GM18873 (cell line): ENCODE measurements around the gene SOBP.
A peak's percentile ranks its signal among the peaks of the same experiment; 100 is the strongest.

Experiments
- ATAC-seq: cut with Tn5 transposase; IDR thresholded peaks from one replicate; pipeline ENCODE4 v1.9.1; 2021; ENCODE audit warnings: mild to moderate bottlenecking, moderate library complexity, moderate number of reproducible peaks; ENCODE audit not compliant: unreplicated experiment, low FRiP score

SOBP gene

DNA sequence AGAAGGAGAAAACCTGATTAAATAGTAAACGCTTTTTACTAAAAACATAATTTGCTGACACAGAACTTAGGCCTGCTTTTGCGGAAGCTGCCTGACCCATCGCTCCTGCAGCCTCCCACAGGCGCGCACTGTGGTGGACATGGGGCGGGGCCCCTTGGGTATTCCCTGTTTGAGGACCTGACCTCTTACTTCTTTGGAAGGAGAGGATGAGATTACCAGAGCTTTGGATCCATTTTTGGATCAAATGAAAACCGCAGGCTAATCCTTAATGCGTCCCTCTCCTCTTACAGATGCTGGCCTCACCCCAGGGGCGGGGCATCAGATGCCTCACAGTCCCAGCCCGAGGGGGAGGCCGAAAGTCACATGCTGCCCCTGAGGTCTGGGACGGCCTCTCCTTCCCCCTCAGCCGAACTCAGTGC is 183.2 kb downstream of the SOBP start:
- no peak for ATAC-seq

GRCh38 chr6:107674995-107675738 is 185.2 kb downstream of the SOBP start:
- peak; percentile 74 for ATAC-seq

- no peak for ATAC-seq
Observed at GRCh38 chr6:107676042-107676441, 186.1 kb downstream of the SOBP start.

DNA sequence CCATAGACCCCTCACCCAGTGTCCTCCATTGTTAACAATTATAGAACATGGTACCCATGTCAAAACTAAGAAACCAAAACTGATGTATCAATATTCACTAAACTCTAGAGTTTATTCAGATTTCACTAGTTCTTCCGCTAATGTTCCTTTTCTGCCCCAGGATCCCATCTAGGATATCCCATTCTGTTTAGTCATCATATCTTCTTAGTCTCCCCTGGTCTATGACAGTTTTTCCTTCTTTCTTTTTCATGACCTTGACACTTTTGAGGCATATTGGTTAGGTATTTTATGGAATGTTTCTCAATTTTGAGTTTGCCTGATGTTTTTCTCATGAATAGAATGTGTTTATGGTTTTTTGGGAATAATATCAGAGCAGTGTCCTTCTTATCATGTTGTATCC is 187.5 kb downstream of the SOBP start:
- ATAC-seq = no peak

DNA sequence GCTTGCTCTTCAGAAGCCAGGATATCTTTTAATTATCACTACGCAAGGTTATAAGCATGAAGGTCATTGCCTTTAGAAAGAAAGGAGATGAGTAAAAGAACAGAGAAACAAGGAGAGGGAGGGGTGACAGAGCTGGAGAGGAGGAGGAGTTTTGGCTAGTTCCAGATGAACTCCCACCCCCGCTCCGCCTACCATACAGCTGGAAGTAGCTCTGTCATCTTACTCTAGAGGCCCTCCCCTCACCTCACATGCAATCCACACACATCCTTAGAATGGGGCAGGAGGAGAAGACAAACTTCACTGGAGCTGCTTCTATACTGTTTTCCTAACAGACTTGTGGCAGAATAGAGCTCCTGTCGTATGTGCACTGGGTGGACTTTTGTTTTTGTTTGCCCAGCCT is 189.5 kb downstream of the SOBP start:
- ATAC-seq = no peak

GRCh38 chr6:107682721-107683120 is 192.8 kb downstream of the SOBP start:
- no peak for ATAC-seq

DNA sequence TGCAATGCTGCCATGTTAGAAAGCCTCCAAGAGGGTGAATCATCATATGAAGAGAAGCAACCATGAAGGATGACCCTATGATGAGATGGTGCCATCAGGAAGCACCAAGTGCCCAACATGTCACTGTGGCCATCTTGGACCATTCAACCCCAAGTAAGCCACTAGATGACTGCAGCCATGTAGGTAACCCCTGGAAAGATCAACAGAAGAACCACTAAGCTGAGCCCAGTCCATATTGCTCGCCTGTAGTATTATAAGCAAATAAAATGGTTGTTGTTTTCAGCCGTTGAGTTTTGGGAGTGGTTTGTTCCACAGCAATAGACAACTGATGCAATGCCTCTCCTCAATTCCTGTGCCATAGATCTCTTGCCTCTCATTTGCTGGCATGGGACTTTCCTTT is 193.3 kb downstream of the SOBP start:
- no peak for ATAC-seq

- ATAC-seq = no peak
Observed at GRCh38 chr6:107684996-107685395, 195.1 kb downstream of the SOBP start.

DNA sequence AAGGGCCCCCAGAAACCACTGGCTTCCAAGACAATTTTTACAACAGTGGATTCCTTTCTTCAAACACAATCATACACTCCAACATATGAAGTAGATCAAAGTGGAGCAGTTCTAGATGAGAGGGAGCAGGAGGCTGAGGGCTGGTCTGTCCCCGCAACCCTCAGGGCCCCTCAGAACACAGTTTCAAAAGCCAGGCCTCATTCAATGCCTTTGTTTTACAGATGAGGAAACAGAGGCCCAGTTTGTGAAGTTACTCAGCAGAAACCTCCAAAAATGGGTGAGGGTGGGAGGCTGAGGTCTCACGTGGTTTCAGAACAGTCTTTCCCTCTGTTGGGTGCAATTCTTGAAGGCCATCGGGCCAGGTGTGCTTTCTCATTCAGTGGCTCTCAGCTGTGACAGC is 199.3 kb downstream of the SOBP start:
- ATAC-seq = no peak

DNA sequence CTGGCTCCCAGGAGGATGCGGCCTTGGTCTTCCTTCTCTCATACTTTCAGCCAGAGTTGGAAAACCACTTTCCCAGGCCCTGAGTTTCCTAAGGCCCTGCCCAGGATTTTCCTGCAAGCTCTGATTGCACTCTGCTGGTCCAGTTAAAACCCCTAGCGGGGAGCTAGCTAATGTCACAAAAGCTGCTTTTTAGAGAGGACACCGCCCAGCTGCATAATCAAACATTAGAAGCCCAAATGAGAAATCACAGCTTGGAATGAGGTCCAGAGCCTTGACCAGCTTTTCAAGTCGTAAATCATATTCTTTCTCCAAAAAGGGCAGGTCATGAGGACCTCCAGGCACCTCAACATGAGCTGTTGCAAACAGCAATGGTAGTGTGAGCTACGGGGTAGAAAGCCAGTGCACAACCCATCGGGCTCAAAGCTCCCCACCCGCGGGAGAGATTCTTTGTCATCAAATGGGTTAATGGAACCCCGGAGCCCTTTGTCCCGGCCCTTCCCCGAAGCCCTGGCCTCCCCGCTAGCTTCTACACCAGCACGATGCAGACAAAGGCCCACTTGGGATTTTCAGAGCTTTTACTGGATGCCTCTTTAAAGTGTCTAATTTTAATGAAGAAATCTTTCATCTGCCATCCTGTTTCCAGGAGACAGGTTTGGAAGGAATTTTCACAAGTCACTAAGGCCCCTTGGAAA is 200.2 kb downstream of the SOBP start:
- ATAC-seq = no peak

GRCh38 chr6:107690643-107691061 is 200.7 kb downstream of the SOBP start:
- ATAC-seq = no peak

- ATAC-seq = no peak
Observed at GRCh38 chr6:107691062-107691751, 201.3 kb downstream of the SOBP start.

- ATAC-seq = no peak
Observed at GRCh38 chr6:107692351-107692750, 202.4 kb downstream of the SOBP start.

- no peak for ATAC-seq
Observed at GRCh38 chr6:107695061-107695720, 205.3 kb downstream of the SOBP start.

DNA sequence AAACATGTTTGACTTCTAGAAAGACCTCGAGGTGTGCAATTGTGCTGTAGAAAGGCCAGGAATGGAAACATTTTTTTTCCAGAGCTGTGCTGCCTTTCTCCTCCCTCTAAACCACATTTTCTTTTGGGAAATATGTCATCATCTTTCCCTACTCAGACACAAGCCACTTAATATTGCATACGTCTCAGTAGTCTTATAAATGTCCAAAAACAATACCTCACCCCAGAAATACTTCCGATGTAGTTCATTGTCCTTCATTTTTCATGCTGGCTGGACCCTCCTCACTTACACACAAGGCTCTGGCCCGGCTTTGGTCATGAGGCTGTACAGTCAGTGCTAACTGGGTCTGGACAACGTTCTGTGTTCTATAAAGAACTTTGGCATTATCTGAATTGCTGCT is 207.8 kb downstream of the SOBP start:
- no peak for ATAC-seq

DNA sequence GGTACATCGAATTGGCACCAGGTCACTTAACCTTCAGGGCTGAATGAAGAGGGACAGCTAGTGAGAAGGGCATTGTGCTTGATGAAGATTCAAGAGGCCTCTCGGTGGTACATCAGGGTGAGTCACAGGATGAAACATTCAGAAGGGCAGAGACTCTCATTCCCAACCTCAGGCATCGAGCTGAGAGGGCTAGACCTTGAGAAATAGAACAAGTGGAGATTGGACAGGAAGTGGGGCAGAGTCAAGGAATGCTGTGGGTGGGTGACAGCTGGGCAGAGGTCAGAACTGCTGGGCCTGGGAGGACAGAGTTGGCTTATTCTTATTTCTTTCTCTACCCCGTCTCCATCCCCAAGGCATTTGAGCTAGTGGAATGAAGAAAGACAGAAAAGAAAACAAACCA is 208.2 kb downstream of the SOBP start:
- ATAC-seq = no peak

DNA sequence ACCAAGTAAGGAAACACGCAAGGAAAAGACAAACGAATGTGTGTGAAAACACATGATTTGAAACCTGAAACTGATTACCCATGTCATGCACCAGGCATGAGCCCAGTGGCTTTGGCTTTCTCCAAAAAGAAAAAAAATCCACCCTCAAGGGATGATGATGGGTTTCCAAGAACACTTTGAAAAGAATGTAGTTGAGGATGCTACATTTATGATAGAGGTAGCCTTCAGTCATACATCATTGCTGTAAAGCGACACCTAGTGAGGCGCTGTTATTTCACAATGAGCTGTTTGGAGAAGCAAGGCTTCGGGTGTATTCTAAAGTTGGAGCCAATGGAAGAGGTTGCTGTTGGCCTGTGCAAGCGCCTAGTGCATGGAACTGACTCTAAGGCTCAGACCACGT is 209.3 kb downstream of the SOBP start:
- ATAC-seq = no peak

- ATAC-seq = no peak
Observed at GRCh38 chr6:107699697-107700325, 209.9 kb downstream of the SOBP start.

GRCh38 chr6:107703606-107704005 is 213.7 kb downstream of the SOBP start:
- no peak for ATAC-seq

DNA sequence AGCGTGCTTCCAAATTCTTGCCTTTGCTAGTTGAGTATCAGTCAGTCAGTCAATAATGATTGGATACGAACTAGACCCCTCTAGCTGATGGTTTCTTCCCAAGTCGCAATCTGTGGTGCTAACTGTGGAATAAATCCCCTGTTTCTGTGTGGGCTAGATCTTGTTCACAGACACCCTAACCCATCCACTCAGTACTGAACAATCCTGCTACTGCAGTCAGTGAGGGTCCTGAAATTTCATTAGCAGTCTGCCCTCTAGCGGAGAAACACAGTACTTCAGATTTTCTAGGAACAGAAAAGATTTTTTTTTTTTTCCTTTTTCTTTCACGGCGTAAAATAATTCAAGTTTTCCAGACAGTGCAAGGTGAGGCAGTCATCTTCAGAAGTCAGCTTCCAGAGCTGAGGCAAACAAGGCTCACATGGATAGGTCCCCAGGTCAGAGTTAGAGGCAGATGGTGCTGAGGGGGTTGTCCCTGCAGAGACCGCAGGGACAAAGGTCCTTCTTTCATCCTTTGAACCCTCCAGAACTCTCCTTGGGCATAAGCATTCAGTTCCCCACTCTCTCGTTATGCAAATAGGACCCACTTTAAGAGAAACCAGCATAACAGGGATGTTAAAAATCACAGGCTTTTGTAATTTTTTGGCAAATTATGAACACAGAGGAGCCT is 214.6 kb downstream of the SOBP start:
- no peak for ATAC-seq
